Measurements from ENCODE around the gene NAPB.

Gene NAPB

GRCh38 chr20:23340524-23340923 is 80.8 kb downstream of the NAPB start:
- DNase-seq = peak; percentile 66 to 74

GRCh38 chr20:23339986-23340385 is 81.3 kb downstream of the NAPB start:
- no peak for DNase-seq

DNA sequence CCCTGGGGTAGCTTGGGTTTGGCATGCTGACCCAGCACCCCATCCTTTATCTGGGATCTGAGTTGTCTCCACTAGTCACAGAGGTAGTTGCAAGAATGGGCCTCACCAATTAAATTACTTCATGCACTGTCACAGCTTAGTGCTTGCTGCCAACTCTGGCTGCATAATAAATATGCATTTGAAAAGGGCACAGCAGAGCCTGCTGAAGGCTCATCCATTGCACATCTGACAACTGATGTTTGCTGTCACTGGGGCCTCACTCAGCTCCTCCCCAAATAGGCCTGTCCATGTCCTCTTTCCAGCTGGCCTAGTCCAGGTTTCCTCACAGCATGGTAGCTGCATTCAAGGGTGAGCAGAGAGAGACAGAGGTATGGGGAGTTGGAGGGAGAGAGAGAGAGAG is 84.0 kb downstream of the NAPB start:
- DNase-seq = no peak

DNA sequence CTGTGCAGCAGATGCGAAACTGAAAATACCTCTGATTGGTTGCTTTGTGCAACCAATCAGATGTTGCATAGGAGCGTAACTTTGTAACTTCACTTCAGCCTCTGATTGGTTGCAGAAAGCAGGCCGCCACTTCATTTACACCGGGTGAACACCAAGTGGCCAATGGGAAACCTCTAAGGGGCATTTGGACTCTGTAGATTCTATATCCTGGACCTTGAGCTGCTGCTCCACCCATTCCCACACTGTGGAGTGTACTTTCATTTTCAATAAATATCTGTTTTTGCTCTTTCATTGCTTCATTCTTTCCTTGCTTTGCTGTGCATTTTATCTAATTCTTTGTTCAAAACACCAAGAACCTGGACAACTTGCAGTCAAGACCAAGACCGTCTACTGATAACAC is 84.8 kb downstream of the NAPB start:
- no peak for DNase-seq

- DNase-seq = no peak
These were observed 85.8 kb downstream of the NAPB start for GRCh38 chr20:23335521-23335920.

GRCh38 chr20:23334111-23334510 is 87.2 kb downstream of the NAPB start:
- DNase-seq = no peak

DNA sequence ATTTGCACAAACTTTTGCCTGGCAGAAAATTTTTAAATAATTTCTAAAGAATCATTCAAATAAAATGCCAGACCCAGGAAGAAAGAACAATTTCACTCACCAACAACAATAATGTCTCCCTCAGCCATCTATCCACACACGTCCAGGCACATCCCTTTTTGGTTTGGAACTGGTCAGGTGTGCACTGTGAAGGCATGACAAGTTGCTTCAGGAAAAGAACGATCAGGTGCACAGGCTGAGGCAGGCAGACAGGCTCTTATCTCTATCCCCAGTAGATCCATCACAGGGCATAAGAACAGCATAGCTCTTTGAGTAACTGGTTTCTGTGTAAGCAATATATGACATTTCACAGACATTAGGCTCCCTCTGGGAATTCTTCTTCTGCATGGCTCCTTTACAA is 88.8 kb downstream of the NAPB start:
- no peak for DNase-seq

GRCh38 chr20:23331450-23332350 is 89.6 kb downstream of the NAPB start:
- no peak for DNase-seq

- DNase-seq = no peak
These were observed 93.5 kb downstream of the NAPB start for GRCh38 chr20:23327617-23328333.

DNA sequence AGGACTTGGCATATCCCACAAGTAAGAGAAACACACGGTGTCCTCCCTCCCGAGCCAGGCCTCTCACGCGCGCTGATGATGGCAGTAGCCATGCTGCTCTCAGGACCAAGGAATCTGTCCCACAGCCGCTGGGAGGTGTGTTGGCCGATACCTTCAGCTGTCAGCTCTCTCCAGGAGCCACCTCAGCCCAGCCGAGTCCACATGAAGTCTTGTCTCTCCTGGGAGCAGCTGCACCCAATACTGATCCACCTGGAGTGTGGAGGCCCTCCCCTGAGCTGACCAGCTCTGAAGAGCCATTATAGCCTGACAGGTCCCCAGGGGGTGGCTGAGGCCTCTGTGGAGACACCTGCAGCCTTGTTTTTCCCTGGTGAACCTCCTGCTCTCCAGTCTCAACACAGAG is 94.5 kb downstream of the NAPB start:
- DNase-seq = no peak

- no peak for DNase-seq
These were observed 96.2 kb downstream of the NAPB start for GRCh38 chr20:23325107-23325506.

All from NCI-H524 (cell line).